ENCODE results near the gene STK24.
"Not testable (repeated sequence)": the region's sequence is repeated elsewhere in the genome, so short reads cannot be mapped to it uniquely, and the experiment has no call there.

STK24 gene

DNA sequence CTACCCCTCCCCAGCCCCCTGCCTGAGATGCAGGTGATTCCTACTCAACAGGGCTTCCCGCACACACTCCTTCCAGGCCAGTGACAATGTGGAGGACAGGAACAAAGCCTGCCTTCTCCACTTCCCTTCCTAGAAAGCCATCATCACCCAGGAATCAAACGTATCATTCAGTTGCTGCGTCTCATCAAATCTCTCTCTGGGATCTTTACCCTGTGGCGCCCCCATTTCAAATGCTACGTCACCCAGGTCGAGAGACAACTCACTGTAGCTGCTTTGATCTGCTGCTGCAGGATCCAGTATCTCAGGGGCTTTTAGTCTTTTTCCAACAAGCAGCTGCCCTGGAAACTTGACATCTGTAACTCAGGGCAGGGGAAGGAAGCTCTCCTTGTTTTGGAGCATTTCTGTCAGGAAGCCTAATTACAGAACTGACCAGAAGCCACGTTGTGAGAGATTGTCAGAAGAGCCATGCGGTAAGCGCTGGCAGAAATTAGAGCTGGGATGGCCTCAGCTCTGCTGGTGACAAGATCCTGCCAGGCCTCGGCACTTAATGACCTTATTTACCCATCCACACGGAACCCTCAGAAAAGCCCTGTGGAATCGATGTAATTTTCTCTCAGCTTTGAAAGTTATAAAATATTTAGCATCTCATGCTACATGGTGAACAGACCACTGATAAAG, 140.5 kb downstream of the STK24 start:
- no peak for DNase-seq (ENCODE audit: low read depth in 2 of 2)

DNA sequence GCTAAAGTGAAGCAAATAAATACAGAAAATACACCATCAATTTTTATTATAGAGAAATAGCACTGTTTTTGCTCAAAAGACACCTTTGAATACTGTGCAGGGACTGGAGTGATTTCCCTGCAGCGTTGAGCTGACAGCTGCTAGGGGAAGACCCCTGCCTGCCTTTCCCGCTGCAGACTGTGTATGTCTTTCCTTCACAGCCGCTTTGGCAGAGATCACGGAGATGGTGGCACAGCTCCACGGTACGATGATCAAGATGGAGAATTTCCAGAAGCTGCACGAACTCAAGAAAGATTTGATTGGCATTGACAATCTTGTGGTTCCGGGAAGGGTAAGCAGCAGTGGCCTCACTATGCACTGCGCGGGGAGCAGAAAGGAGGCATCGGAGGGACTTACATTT, 141.5 kb downstream of the STK24 start:
- no peak for DNase-seq (ENCODE audit: low read depth in 2 of 2)

DNA sequence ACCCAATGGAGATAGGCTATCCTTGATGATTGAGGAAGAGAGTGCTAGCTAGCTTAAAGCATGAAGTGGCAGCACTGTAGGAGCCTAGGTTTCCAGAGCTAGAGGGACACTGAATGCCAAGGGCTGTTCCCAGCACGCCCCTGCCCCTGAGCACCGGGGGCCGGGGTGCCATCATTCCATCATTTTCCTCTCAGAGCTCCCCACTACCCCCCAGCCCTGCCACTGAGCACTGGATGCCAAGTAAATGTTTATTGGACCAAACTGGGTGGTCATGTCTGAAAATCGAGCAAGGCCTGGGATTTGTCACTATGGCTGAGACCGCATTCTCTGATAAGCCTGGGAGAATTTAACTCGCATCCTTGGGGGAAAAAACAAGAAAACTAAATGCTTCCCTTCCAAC, 142.8 kb downstream of the STK24 start:
- no peak for DNase-seq (ENCODE audit: low read depth in 2 of 2)

DNA sequence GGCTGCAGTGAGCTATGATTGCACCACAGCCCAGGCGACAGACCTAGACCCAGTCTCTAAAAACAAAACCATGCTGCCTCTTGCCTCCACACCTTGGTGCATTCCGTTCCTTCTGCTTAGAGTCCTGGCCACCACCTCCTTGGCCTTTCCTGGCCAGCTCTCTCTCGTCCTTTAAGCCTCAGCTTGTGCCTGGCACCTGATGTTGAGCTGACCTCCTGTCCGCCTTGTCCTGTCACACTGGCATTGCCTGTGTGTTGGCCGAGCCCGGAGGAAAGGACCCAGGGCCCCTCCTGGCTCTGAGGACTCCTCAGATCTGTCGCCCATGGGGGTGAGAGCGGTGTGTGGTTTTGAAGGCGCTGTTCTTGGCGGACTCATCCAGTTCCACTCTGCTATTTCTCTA, 143.3 kb downstream of the STK24 start:
- DNase-seq (ENCODE audit: low read depth in 2 of 2), result no peak

- DNase-seq (ENCODE audit: low read depth in 2 of 2), result no peak
These were observed 144.3 kb downstream of the STK24 start for GRCh38 chr13:98432638-98433037.

GRCh38 chr13:98429977-98430736, 146.8 kb downstream of the STK24 start:
- DNase-seq (ENCODE audit: low read depth in 2 of 2), result no peak

- no peak for DNase-seq (ENCODE audit: low read depth in 2 of 2)
These were observed 147.4 kb downstream of the STK24 start for GRCh38 chr13:98429531-98429930.

DNA sequence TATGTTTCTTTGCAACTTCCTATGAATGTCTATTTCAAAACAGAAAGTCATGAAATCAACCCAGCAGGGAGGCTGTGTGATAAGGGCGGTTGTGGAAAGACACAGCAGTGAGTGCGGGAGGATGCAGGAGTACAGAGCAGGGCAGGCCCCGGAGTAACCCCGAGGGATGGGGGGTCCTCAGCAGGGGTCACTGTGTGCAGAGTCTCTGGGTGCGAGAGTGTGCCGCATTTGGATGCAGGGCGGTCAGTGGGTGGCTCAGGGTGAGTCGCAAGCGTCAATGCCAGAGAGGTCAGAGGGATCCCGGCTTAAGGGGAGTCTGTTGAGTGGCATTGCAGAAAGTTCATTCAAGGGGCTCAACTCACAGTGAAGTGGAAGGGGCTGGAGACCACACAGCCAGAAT, 147.8 kb downstream of the STK24 start:
- DNase-seq (ENCODE audit: low read depth in 2 of 2), result no peak

GRCh38 chr13:98428256-98428966, 148.5 kb downstream of the STK24 start:
- DNase-seq (ENCODE audit: low read depth in 2 of 2), result no peak

GRCh38 chr13:98427331-98427995, 149.4 kb downstream of the STK24 start:
- no peak for DNase-seq (ENCODE audit: low read depth in 2 of 2)

GRCh38 chr13:98423417-98423816, 153.5 kb downstream of the STK24 start:
- DNase-seq (ENCODE audit: low read depth in 2 of 2), result no peak

DNA sequence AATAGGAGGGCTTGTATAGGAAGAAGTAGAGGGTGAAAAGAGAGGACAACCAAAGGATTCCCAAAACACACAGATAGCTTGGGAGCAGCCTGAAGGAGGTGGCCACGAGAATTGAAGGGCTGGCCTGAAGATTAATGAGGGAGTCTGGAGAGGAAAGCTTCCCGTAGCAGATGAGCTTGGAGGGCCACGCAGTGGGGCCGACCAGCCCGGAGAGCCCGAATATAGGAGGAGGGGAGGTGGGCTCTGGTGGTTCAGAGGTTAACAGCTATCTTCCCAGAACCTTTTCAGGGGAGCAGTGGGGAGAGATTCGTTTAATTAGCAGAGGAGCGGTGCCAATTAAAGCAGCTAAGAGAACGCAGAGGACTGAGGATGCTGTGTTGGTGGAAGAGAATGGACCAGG, 154.9 kb downstream of the STK24 start:
- DNase-seq (ENCODE audit: low read depth in 2 of 2), result no peak

GRCh38 chr13:98420554-98421175, 156.2 kb downstream of the STK24 start:
- no peak for DNase-seq (ENCODE audit: low read depth in 2 of 2)

GRCh38 chr13:98419786-98420553, 156.9 kb downstream of the STK24 start:
- no peak for DNase-seq (ENCODE audit: low read depth in 2 of 2)

DNA sequence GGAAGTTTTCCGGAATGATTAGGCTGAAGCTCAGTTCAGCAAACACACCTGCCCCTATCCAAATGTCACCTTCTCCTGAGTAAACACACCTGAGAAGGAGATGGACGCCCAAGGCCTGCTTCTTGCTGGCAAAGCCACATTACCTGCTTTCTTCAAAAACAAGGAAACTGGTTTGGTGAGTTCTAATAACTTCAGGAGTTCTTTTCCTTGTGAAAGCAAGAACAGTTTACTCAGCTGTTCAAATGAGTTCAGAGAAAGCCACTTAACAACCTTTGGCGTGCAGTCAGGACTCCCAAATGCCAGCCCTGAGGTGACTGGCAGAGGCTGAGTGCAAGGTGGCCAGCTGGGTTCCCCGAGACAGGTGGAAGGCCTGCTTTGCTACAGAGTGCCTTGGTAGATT, 160.5 kb downstream of the STK24 start:
- no peak for DNase-seq (ENCODE audit: low read depth in 2 of 2)

- DNase-seq (ENCODE audit: low read depth in 2 of 2), result no peak
These were observed 161.4 kb downstream of the STK24 start for GRCh38 chr13:98415326-98416070.

- DNase-seq (ENCODE audit: low read depth in 2 of 2), result no peak
These were observed 163.1 kb downstream of the STK24 start for GRCh38 chr13:98413796-98414195.

DNA sequence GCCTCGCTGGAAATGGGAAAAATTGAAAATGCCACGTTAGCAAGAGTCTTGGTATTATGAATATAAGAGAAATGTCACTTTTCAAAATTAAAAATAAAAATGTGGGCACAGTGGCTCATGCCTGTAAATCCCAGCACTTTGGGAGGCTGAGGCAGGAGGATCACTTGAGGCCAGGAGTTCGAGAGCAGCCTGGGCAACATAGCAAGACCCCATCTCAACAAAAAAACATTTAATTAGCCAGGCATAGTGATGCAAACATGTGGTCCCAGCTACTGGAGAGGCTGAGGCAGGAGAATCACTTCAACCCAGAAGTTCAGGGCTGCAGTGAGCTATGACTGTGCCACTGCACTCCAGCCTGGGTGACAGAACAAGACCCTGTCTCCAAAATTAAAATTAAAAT, 163.6 kb downstream of the STK24 start:
- DNase-seq (ENCODE audit: low read depth in 2 of 2), result not testable (repeated sequence)

GRCh38 chr13:98411617-98412265, 165.2 kb downstream of the STK24 start:
- DNase-seq (ENCODE audit: low read depth in 2 of 2), result no peak

DNA sequence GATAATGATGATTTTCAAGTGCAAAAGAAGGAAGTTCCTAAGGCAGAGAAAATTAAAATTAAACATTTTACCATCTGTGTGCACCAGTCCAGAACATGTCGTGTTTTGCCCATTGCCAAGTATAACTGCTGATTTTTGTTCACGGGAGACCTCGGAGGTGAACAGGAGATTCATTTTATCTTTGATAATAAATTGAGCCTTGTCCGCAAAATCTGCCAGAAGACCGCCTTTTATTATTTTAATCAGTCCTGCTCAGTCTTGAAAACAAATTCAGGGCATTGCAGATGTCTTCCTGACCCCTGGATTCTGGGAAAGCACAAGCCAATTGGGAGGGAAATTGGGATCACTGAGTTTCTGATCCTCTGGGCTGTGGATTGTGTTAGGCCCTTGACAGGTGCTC, 165.9 kb downstream of the STK24 start:
- no peak for DNase-seq (ENCODE audit: low read depth in 2 of 2)

Data from stimulated activated CD4-positive, alpha-beta T cell treated with anti-CD3 and anti-CD28 coated beads, Interleukin-12 subunit alpha, Interleukin-12 subunit beta, amount 100 ng/mL, for 24 hours (primary cell).